Measurements from ENCODE around the gene ZNRF1. TPM values are rescaled to one million over a fixed set of nuclear protein-coding genes. Genes with fewer than 3 reads are reported as not detected.

Gene ZNRF1
- polyA plus RNA-seq, 4 donors = 5.8 to 10.1 (median 8.0) TPM

GRCh38 chr16:75100603-75100990, 101.8 kb downstream of the ZNRF1 start:
- FAIRE-seq (no peak), DNase-seq (no peak)
- Histone ChIP-seq H3K27me3 (ENCODE audit: control insufficient read depth in 3 of 3, insufficient read depth in 3 of 3, low read length in 3 of 3) (no peaks in the 10 kb centered on the region), H3K4me3 (ENCODE audit: low read depth in 1 of 3, low read length in 3 of 3) (no peak overlapping the region), H3K4me1 (ENCODE audit: control insufficient read depth in 3 of 3, insufficient read depth in 2 of 3, low read depth in 1 of 3, low read length in 2 of 3) (no peaks in the 10 kb centered on the region), H3K27ac (ENCODE audit: low read depth in 1 of 3, low read length in 2 of 3) (no peak overlapping the region), H3K36me3 (ENCODE audit: control insufficient read depth in 3 of 3, insufficient read depth in 2 of 3, low read depth in 1 of 3, low read length in 3 of 3) (peaks cover 0 to 37% (median 0%) of the 10 kb centered on the region in 3 donors), H3K9me3 (ENCODE audit: control insufficient read depth in 2 of 2, insufficient read depth in 1 of 2, low read depth in 1 of 2, low read length in 1 of 2) (no peaks in the 10 kb centered on the region)
- WGBS, 3 donors = 83 to 88% (median 88%) methylated on average over 3 of the region's 3 CpGs

GRCh38 chr16:75101635-75102034, 102.8 kb downstream of the ZNRF1 start:
- WGBS, 3 donors = 84 to 85% (median 84%) methylated on average over 3 of the region's 3 CpGs
- Histone ChIP-seq H3K27me3 (ENCODE audit: control insufficient read depth in 3 of 3, insufficient read depth in 3 of 3, low read length in 3 of 3) (no peaks in the 10 kb centered on the region), H3K27ac (ENCODE audit: low read depth in 1 of 3, low read length in 2 of 3) (no peak overlapping the region), H3K4me3 (ENCODE audit: low read depth in 1 of 3, low read length in 3 of 3) (no peak overlapping the region), H3K36me3 (ENCODE audit: control insufficient read depth in 3 of 3, insufficient read depth in 2 of 3, low read depth in 1 of 3, low read length in 3 of 3) (peaks cover 0 to 40% (median 0%) of the 10 kb centered on the region in 3 donors), H3K9me3 (ENCODE audit: control insufficient read depth in 2 of 2, insufficient read depth in 1 of 2, low read depth in 1 of 2, low read length in 1 of 2) (no peaks in the 10 kb centered on the region), H3K4me1 (ENCODE audit: control insufficient read depth in 3 of 3, insufficient read depth in 2 of 3, low read depth in 1 of 3, low read length in 2 of 3) (no peaks in the 10 kb centered on the region)
- DNase-seq = no peak
- FAIRE-seq = no peak

- Histone ChIP-seq H3K27me3 (ENCODE audit: control insufficient read depth in 3 of 3, insufficient read depth in 3 of 3, low read length in 3 of 3) (no peaks in the 10 kb centered on the region), H3K27ac (ENCODE audit: low read depth in 1 of 3, low read length in 2 of 3) (no peak overlapping the region), H3K9me3 (ENCODE audit: control insufficient read depth in 2 of 2, insufficient read depth in 1 of 2, low read depth in 1 of 2, low read length in 1 of 2) (no peaks in the 10 kb centered on the region), H3K4me1 (ENCODE audit: control insufficient read depth in 3 of 3, insufficient read depth in 2 of 3, low read depth in 1 of 3, low read length in 2 of 3) (no peaks in the 10 kb centered on the region), H3K4me3 (ENCODE audit: low read depth in 1 of 3, low read length in 3 of 3) (no peak overlapping the region), H3K36me3 (ENCODE audit: control insufficient read depth in 3 of 3, insufficient read depth in 2 of 3, low read depth in 1 of 3, low read length in 3 of 3) (peaks cover 0 to 47% (median 0%) of the 10 kb centered on the region in 3 donors)
- 95 to 98% (median 97%) methylated on average over 9 of the region's 9 CpGs for WGBS, 3 donors
- no peak for DNase-seq
- FAIRE-seq = no peak
Measured at GRCh38 chr16:75102595-75102994, 103.8 kb downstream of the ZNRF1 start.

GRCh38 chr16:75103994-75104393, 105.2 kb downstream of the ZNRF1 start:
- Histone ChIP-seq H3K36me3 (ENCODE audit: control insufficient read depth in 3 of 3, insufficient read depth in 2 of 3, low read depth in 1 of 3, low read length in 3 of 3) (peaks cover 0 to 43% (median 0%) of the 10 kb centered on the region in 3 donors), H3K27ac (ENCODE audit: low read depth in 1 of 3, low read length in 2 of 3) (no peak overlapping the region), H3K4me1 (ENCODE audit: control insufficient read depth in 3 of 3, insufficient read depth in 2 of 3, low read depth in 1 of 3, low read length in 2 of 3) (peaks cover 0 to 5% (median 0%) of the 10 kb centered on the region in 3 donors), H3K27me3 (ENCODE audit: control insufficient read depth in 3 of 3, insufficient read depth in 3 of 3, low read length in 3 of 3) (no peaks in the 10 kb centered on the region), H3K4me3 (ENCODE audit: low read depth in 1 of 3, low read length in 3 of 3) (no peak overlapping the region), H3K9me3 (ENCODE audit: control insufficient read depth in 2 of 2, insufficient read depth in 1 of 2, low read depth in 1 of 2, low read length in 1 of 2) (no peaks in the 10 kb centered on the region)
- DNase-seq = no peak
- FAIRE-seq = no peak
- WGBS, 3 donors = 96 to 97% (median 97%) methylated on average over 5 of the region's 5 CpGs

GRCh38 chr16:75104836-75105235, 106.0 kb downstream of the ZNRF1 start:
- Histone ChIP-seq H3K27ac (ENCODE audit: low read depth in 1 of 3, low read length in 2 of 3) (no peak overlapping the region), H3K36me3 (ENCODE audit: control insufficient read depth in 3 of 3, insufficient read depth in 2 of 3, low read depth in 1 of 3, low read length in 3 of 3) (peaks cover 0 to 45% (median 0%) of the 10 kb centered on the region in 3 donors), H3K4me1 (ENCODE audit: control insufficient read depth in 3 of 3, insufficient read depth in 2 of 3, low read depth in 1 of 3, low read length in 2 of 3) (peaks cover 0 to 14% (median 4%) of the 10 kb centered on the region in 3 donors), H3K4me3 (ENCODE audit: low read depth in 1 of 3, low read length in 3 of 3) (no peak overlapping the region), H3K27me3 (ENCODE audit: control insufficient read depth in 3 of 3, insufficient read depth in 3 of 3, low read length in 3 of 3) (no peaks in the 10 kb centered on the region), H3K9me3 (ENCODE audit: control insufficient read depth in 2 of 2, insufficient read depth in 1 of 2, low read depth in 1 of 2, low read length in 1 of 2) (no peaks in the 10 kb centered on the region)
- DNase-seq = no peak
- WGBS, 3 donors = 93 to 96% (median 95%) methylated on average over 11 of the region's 11 CpGs
- FAIRE-seq = no peak

- H3K4me1 ChIP-seq (ENCODE audit: control insufficient read depth in 3 of 3, insufficient read depth in 2 of 3, low read depth in 1 of 3, low read length in 2 of 3) = peaks cover 2 to 18% (median 4%) of the 10 kb centered on the region in 3 donors
- 55 to 76% (median 66%) methylated on average over 9 to 10 of the region's 10 CpGs for WGBS, 3 donors
- no peaks in the 10 kb centered on the region for H3K9me3 ChIP-seq (ENCODE audit: control insufficient read depth in 2 of 2, insufficient read depth in 1 of 2, low read depth in 1 of 2, low read length in 1 of 2)
- FAIRE-seq (no peak), DNase-seq (no peak)
- H3K36me3 ChIP-seq (ENCODE audit: control insufficient read depth in 3 of 3, insufficient read depth in 2 of 3, low read depth in 1 of 3, low read length in 3 of 3) = peaks cover 0 to 40% (median 0%) of the 10 kb centered on the region in 3 donors
- H3K27ac ChIP-seq (ENCODE audit: low read depth in 1 of 3, low read length in 2 of 3) = peak overlapping the region in 1 of 3 donors; percentile 28
- H3K4me3 ChIP-seq (ENCODE audit: low read depth in 1 of 3, low read length in 3 of 3) = no peak overlapping the region
- no peaks in the 10 kb centered on the region for H3K27me3 ChIP-seq (ENCODE audit: control insufficient read depth in 3 of 3, insufficient read depth in 3 of 3, low read length in 3 of 3)
Measured at GRCh38 chr16:75105306-75106061, 106.7 kb downstream of the ZNRF1 start.

GRCh38 chr16:75106351-75107274, 107.8 kb downstream of the ZNRF1 start:
- peak overlapping the region in 1 of 3 donors; percentile 15 for H3K27ac ChIP-seq (ENCODE audit: low read depth in 1 of 3, low read length in 2 of 3)
- 91 to 96% (median 95%) methylated on average over 20 of the region's 20 CpGs for WGBS, 3 donors
- no peaks in the 10 kb centered on the region for H3K27me3 ChIP-seq (ENCODE audit: control insufficient read depth in 3 of 3, insufficient read depth in 3 of 3, low read length in 3 of 3)
- DNase-seq = no peak
- H3K9me3 ChIP-seq (ENCODE audit: control insufficient read depth in 2 of 2, insufficient read depth in 1 of 2, low read depth in 1 of 2, low read length in 1 of 2) = no peaks in the 10 kb centered on the region
- peaks cover 0 to 40% (median 0%) of the 10 kb centered on the region in 3 donors for H3K36me3 ChIP-seq (ENCODE audit: control insufficient read depth in 3 of 3, insufficient read depth in 2 of 3, low read depth in 1 of 3, low read length in 3 of 3)
- H3K4me3 ChIP-seq (ENCODE audit: low read depth in 1 of 3, low read length in 3 of 3) = no peak overlapping the region
- H3K4me1 ChIP-seq (ENCODE audit: control insufficient read depth in 3 of 3, insufficient read depth in 2 of 3, low read depth in 1 of 3, low read length in 2 of 3) = peaks cover 4 to 26% (median 4%) of the 10 kb centered on the region in 3 donors
- FAIRE-seq = no peak

GRCh38 chr16:75107505-75107904, 108.7 kb downstream of the ZNRF1 start:
- Histone ChIP-seq H3K4me1 (ENCODE audit: control insufficient read depth in 3 of 3, insufficient read depth in 2 of 3, low read depth in 1 of 3, low read length in 2 of 3) (peaks cover 4 to 31% (median 5%) of the 10 kb centered on the region in 3 donors), H3K27ac (ENCODE audit: low read depth in 1 of 3, low read length in 2 of 3) (no peak overlapping the region), H3K27me3 (ENCODE audit: control insufficient read depth in 3 of 3, insufficient read depth in 3 of 3, low read length in 3 of 3) (no peaks in the 10 kb centered on the region), H3K36me3 (ENCODE audit: control insufficient read depth in 3 of 3, insufficient read depth in 2 of 3, low read depth in 1 of 3, low read length in 3 of 3) (peaks cover 0 to 40% (median 0%) of the 10 kb centered on the region in 3 donors), H3K4me3 (ENCODE audit: low read depth in 1 of 3, low read length in 3 of 3) (no peak overlapping the region), H3K9me3 (ENCODE audit: control insufficient read depth in 2 of 2, insufficient read depth in 1 of 2, low read depth in 1 of 2, low read length in 1 of 2) (no peaks in the 10 kb centered on the region)
- FAIRE-seq = no peak
- no peak for DNase-seq
- 82 to 94% (median 89%) methylated on average over 10 of the region's 10 CpGs for WGBS, 3 donors

All from small intestine (tissue), 7 donors.